IMR-90 (cell line): Measurements from ENCODE around the gene ATP6V0C. TPM values are rescaled to one million over a fixed set of nuclear protein-coding genes. Genes with fewer than 3 reads are reported as not detected.

Experiments
- ATAC-seq: fragments of 200-7000 bp; cut with Tn5 transposase; 2 replicates; pipeline ENCODE4 v1.9.1; 2020; ENCODE audit warnings: low read depth, mild to moderate bottlenecking, moderate library complexity
- BruUV-seq: library from RNA; stranded (reverse); fragments of 400-500 nt; replicated peaks from 2 replicates; lab custom pipeline; 2021; lab: Mats Ljungman, UMichigan
- CTCF ChIA-PET: fragments of 300-600 bp; formaldehyde crosslinking; extraction: SDS; loops from one replicate; lab custom pipeline; 2021; ENCODE audit warnings: antibody characterized with exemption; lab: Yijun Ruan, JAX
- POLR2A ChIA-PET: fragments of 300-600 bp; sonication (Branson Sonifier 250); formaldehyde crosslinking; loops from one replicate; lab custom pipeline; 2022; ENCODE audit warnings: antibody characterized with exemption; ENCODE audit not compliant: unreplicated experiment; lab: Charles Lee
- DNase-seq: peaks from one replicate; pipeline ENCODE4 v3.0.0; 2013
- H2AFZ ChIP-seq: replicated peaks from 2 replicates; pipeline ENCODE3; 2013; ENCODE audit warnings: low read length, mild to moderate bottlenecking; ENCODE audit not compliant: poor library complexity
- H2AK5ac ChIP-seq: 2 replicates; pipeline ENCODE4 v1.6.1; 2013; ENCODE audit warnings: low read depth, low read length, inconsistent platforms
- H2AK9ac ChIP-seq: replicated peaks from 2 replicates; pipeline ENCODE3; 2013; ENCODE audit warnings: mild to moderate bottlenecking, low read depth, low read length, moderate library complexity; ENCODE audit not compliant: poor library complexity
- H2BK120ac ChIP-seq: 2 replicates; pipeline ENCODE4 v1.6.1; 2013; ENCODE audit warnings: low read depth, low read length, inconsistent platforms
- H2BK15ac ChIP-seq: 3 replicates; pipeline ENCODE4 v1.6.1; 2013; ENCODE audit warnings: low read depth, low read length, inconsistent platforms
- H2BK20ac ChIP-seq: 2 replicates; pipeline ENCODE4 v1.6.1; 2013; ENCODE audit warnings: low read depth, mild to moderate bottlenecking, inconsistent platforms, low read length, moderate library complexity
- H2BK5ac ChIP-seq: 2 replicates; pipeline ENCODE4 v1.6.1; 2013; ENCODE audit warnings: mild to moderate bottlenecking, low read depth, low read length, inconsistent platforms; ENCODE audit not compliant: poor library complexity, severe bottlenecking
- H3K14ac ChIP-seq: replicated peaks from 2 replicates; pipeline ENCODE4 v1.6.1; 2013; ENCODE audit warnings: low read depth, low read length, inconsistent platforms
- H3K18ac ChIP-seq: 2 replicates; pipeline ENCODE4 v1.6.1; 2013; ENCODE audit warnings: low read depth, low read length, control low read depth
- H3K23ac ChIP-seq: 2 replicates; pipeline ENCODE4 v1.6.1; 2013; ENCODE audit warnings: low read depth, low read length, inconsistent platforms
- H3K27ac ChIP-seq: 2 replicates; pipeline ENCODE4 v1.5.1; 2013; ENCODE audit warnings: mild to moderate bottlenecking, control low read depth, low read length; ENCODE audit not compliant: insufficient read depth
- H3K27me3 ChIP-seq: 2 replicates; pipeline ENCODE4 v1.6.1; 2013; ENCODE audit warnings: low read length; ENCODE audit not compliant: control insufficient read depth, insufficient read depth
- H3K36me3 ChIP-seq: 2 replicates; pipeline ENCODE4 v1.6.1; 2013; ENCODE audit warnings: low read length, mixed read lengths; ENCODE audit not compliant: control insufficient read depth, insufficient read depth
- H3K4ac ChIP-seq: 2 replicates; pipeline ENCODE4 v1.6.1; 2013; ENCODE audit warnings: low read depth, low read length, inconsistent platforms
- H3K4me1 ChIP-seq: 2 replicates; pipeline ENCODE4 v1.6.1; 2013; ENCODE audit warnings: low read length, mixed read lengths; ENCODE audit not compliant: control insufficient read depth, insufficient read depth
- H3K4me2 ChIP-seq: 2 replicates; pipeline ENCODE4 v1.6.1; 2013; ENCODE audit warnings: low read depth, mild to moderate bottlenecking, control low read depth, low read length, moderate library complexity
- H3K4me3 ChIP-seq: 2 replicates; pipeline ENCODE4 v1.5.1; 2013; ENCODE audit warnings: low read depth, mild to moderate bottlenecking, control low read depth, low read length, moderate library complexity; ENCODE audit not compliant: insufficient read depth
- H3K56ac ChIP-seq: 2 replicates; pipeline ENCODE4 v1.6.1; 2013; ENCODE audit warnings: low read length, inconsistent platforms; ENCODE audit not compliant: insufficient read depth; ENCODE audit errors: extremely low read depth
- H3K79me1 ChIP-seq, 2 experiments: 2 replicates each; pipeline ENCODE4 v1.6.1; 2013; ENCODE audit warnings: low read length in 2 of 2, inconsistent platforms in 1 of 2, low read depth in 1 of 2
- H3K9ac ChIP-seq: 2 replicates; pipeline ENCODE4 v1.6.1; 2013; ENCODE audit warnings: low read depth, low read length, control low read depth
- H3K9me1 ChIP-seq: 2 replicates; pipeline ENCODE4 v1.6.1; 2013; ENCODE audit warnings: low read length, inconsistent platforms; ENCODE audit not compliant: insufficient read depth
- H3K9me3 ChIP-seq: 2 replicates; pipeline ENCODE4 v1.6.1; 2013; ENCODE audit warnings: low read length; ENCODE audit not compliant: control insufficient read depth, insufficient read depth
- H4K20me1 ChIP-seq: 2 replicates; pipeline ENCODE4 v1.6.1; 2013; ENCODE audit warnings: low read length, inconsistent platforms; ENCODE audit not compliant: insufficient read depth
- H4K5ac ChIP-seq: 2 replicates; pipeline ENCODE4 v1.6.1; 2013; ENCODE audit warnings: mild to moderate bottlenecking, low read depth, low read length, control low read depth
- H4K8ac ChIP-seq, 2 experiments: 2 replicates each; pipeline ENCODE4 v1.6.1; 2013; ENCODE audit warnings: low read depth in 2 of 2, low read length in 2 of 2, control low read depth in 1 of 2, inconsistent platforms in 1 of 2
- H4K91ac ChIP-seq: 2 replicates; pipeline ENCODE4 v1.6.1; 2013; ENCODE audit warnings: low read depth, low read length, inconsistent platforms; ENCODE audit not compliant: insufficient read depth
- BHLHE40 ChIP-seq: fragments of 150-350 bp; IDR thresholded peaks from 2 replicates; pipeline ENCODE4 v1.6.1; 2016; ENCODE audit warnings: mild to moderate bottlenecking, low read depth, low read length
- CEBPB ChIP-seq: IDR thresholded peaks from 2 replicates; pipeline ENCODE4 v1.6.1; 2012; ENCODE audit warnings: low read depth, low read length, improper control_type of control experiment
- CHD1 ChIP-seq: IDR thresholded peaks from 2 replicates; pipeline ENCODE4 v1.6.1; 2012; ENCODE audit warnings: low read depth, low read length, improper control_type of control experiment
- FOS ChIP-seq: fragments of 150-350 bp; IDR thresholded peaks from 2 replicates; pipeline ENCODE4 v1.6.1; 2016; ENCODE audit warnings: low read depth, low read length
- MAZ ChIP-seq: IDR thresholded peaks from 2 replicates; pipeline ENCODE4 v1.6.1; 2012; ENCODE audit warnings: low read depth, mild to moderate bottlenecking, low read length, improper control_type of control experiment, moderate library complexity, borderline replicate concordance
- MXI1 ChIP-seq: IDR thresholded peaks from 2 replicates; pipeline ENCODE4 v1.6.1; 2012; ENCODE audit warnings: low read depth, mild to moderate bottlenecking, low read length, moderate library complexity, borderline replicate concordance
- NFE2L2 ChIP-seq: fragments of 150-350 bp; IDR thresholded peaks from 2 replicates; pipeline ENCODE4 v1.6.1; 2016; ENCODE audit warnings: low read depth, mild to moderate bottlenecking, low read length
- POLR2A ChIP-seq: IDR thresholded peaks from 2 replicates; pipeline ENCODE4 v1.6.1; 2012; ENCODE audit warnings: mild to moderate bottlenecking, low read depth, low read length
- RAD21 ChIP-seq: IDR thresholded peaks from 2 replicates; pipeline ENCODE4 v1.6.1; 2012; ENCODE audit warnings: low read length, improper control_type of control experiment
- RCOR1 ChIP-seq: IDR thresholded peaks from 2 replicates; pipeline ENCODE4 v1.6.1; 2012; ENCODE audit warnings: mild to moderate bottlenecking, low read length, improper control_type of control experiment; ENCODE audit not compliant: insufficient replicate concordance
- RFX5 ChIP-seq: IDR thresholded peaks from 2 replicates; pipeline ENCODE4 v1.8.0; 2012; ENCODE audit warnings: low read depth, mild to moderate bottlenecking, low read length, moderate library complexity
- WGBS, 2 experiments: methylation state at CpG; one replicate each; pipeline versions ENCODE4 v1.1.5 to v1.1.7; 2013; ENCODE audit warnings: missing lambda C conversion rate in 2 of 2; ENCODE audit not compliant: insufficient read length in 1 of 2; ENCODE audit errors: extremely low coverage in 2 of 2; 5-methylcytosine and 5-hydroxymethylcytosine counted together
- dilution Hi-C: fragments of 300-500 bp; cut with HindIII; formaldehyde crosslinking; loops from one replicate; pipeline ENCODE4 v1.14.3; 2018; ENCODE audit warnings: low sequenced_read_pairs; ENCODE audit not compliant: unreplicated experiment
- in situ Hi-C: fragments of 300-500 bp; cut with MboI; formaldehyde crosslinking; loops from 3 replicates; pipeline ENCODE4 v1.14.3; 2019; ENCODE audit warnings: low sequenced_read_pairs, inconsistent platforms, mixed read lengths
- intact Hi-C: fragments of 100-400 bp; cut with micrococcal nuclease; formaldehyde crosslinking; loops from 2 replicates; pipeline ENCODE4 v1.10.0; 2022
- polyA plus RNA-seq, 3 experiments: library from polyadenylated mRNA; depleted of rRNA; stranded (reverse); fragments of >200 nt; gene quantifications; 2 replicates each; pipeline ENCODE4 v1.2.3, GENCODE V29; 2012; ENCODE audit warnings: low replicate concordance in 1 of 3
- total RNA-seq: library from RNA; depleted of rRNA; stranded (reverse); fragments of >200 nt; gene quantifications from 2 replicates; pipeline ENCODE4 v1.2.3, GENCODE V29; 2012
- TF ChIP-seq, protein P1 (sequence below): conservative IDR thresholded peaks from 2 replicates; pipeline ENCODE4 v1.5.1; 2012; ENCODE audit warnings: mild to moderate bottlenecking, low read depth, low read length, improper control_type of control experiment

Gene ATP6V0C
- total and polyA plus RNA-seq, 2 of the 4 experiments (the other 2 are of a cell fraction): 8.4 to 107 TPM

DNA sequence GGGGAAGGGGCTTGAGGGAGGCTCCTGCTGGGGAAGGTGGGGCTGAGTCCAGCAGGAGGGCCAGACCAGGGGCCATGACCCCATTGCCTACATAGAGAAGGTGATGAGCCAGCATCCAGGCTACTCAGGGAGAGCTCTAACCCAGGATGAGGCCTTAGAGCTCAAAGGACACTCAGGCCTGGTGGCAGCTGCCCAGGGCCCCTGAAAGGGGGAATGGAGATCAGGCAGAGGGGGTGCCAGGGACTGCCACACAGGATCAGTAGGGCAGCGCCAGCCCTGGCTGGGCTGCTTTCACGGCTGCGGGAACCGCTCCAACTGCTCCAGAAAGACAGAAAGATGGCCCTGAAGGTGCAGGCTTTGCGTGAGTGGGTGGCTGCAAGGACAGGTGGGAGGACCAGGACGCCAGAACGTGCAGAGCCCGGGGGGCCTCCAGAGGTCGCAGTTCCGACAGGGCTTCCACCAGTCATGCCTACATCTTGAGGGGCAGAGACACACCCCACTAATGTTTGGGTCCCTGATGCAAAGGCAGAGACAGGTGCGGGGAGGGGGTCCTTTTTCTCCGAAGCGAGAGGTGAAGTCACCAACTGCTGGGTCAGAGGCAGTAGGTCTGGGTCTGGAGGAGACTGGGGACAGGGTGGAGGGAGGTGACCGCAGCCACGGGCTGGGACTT is 882 bp upstream of the ATP6V0C start:
- no peak for DNase-seq
- H3K4me1 ChIP-seq: peaks cover 16% of the 10 kb centered on the region
- no peak overlapping the region for H3K23ac ChIP-seq
- peaks cover 35% of the 10 kb centered on the region for H4K20me1 ChIP-seq
- H2BK20ac ChIP-seq: no peak overlapping the region
- H3K4me3 ChIP-seq: peak overlapping the region; percentile 93
- peaks cover 0 to 35% of the 10 kb centered on the region in 2 experiments; a peak in 2 of 4 replicates for H3K79me1 ChIP-seq
- no TSS peak for BruUV-seq
- TF ChIP-seq, protein P1, sequence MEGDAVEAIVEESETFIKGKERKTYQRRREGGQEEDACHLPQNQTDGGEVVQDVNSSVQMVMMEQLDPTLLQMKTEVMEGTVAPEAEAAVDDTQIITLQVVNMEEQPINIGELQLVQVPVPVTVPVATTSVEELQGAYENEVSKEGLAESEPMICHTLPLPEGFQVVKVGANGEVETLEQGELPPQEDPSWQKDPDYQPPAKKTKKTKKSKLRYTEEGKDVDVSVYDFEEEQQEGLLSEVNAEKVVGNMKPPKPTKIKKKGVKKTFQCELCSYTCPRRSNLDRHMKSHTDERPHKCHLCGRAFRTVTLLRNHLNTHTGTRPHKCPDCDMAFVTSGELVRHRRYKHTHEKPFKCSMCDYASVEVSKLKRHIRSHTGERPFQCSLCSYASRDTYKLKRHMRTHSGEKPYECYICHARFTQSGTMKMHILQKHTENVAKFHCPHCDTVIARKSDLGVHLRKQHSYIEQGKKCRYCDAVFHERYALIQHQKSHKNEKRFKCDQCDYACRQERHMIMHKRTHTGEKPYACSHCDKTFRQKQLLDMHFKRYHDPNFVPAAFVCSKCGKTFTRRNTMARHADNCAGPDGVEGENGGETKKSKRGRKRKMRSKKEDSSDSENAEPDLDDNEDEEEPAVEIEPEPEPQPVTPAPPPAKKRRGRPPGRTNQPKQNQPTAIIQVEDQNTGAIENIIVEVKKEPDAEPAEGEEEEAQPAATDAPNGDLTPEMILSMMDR: no peak
- TF ChIP-seq MAZ (no peak), FOS (no peak), NFE2L2 (no peak), RFX5 (no peak), RCOR1 (no peak), CEBPB (no peak), CHD1 (no peak), BHLHE40 (no peak), POLR2A (no peak), RAD21 (no peak), MXI1 (no peak)
- intact Hi-C loops (no loop called here), dilution Hi-C loops (no loop called here), in situ Hi-C loops (no loop called here)
- H3K27me3 ChIP-seq: no peaks in the 10 kb centered on the region
- peak overlapping the region; percentile 72 for H3K4me2 ChIP-seq
- H4K8ac ChIP-seq: peak overlapping the region; percentile 72 to 74
- no peaks in the 10 kb centered on the region for H3K9me3 ChIP-seq
- peak overlapping the region; percentile 40; the same call in 1 of the 2 replicates for H2AK5ac ChIP-seq
- no peaks in the 10 kb centered on the region for H3K36me3 ChIP-seq
- peak overlapping the region; percentile 40; the same call in 1 of the 2 replicates for H3K4ac ChIP-seq
- no peak overlapping the region for H3K9ac ChIP-seq
- peak overlapping the region; percentile 71 for H2AK9ac ChIP-seq
- CTCF ChIA-PET: no interaction called here
- no peak overlapping the region for H3K27ac ChIP-seq
- H4K91ac ChIP-seq: no peak overlapping the region
- no peak overlapping the region for H2BK15ac ChIP-seq
- peaks cover 19% of the 10 kb centered on the region for H3K9me1 ChIP-seq
- 0 out of 2 replicates have a peak overlapping the region, but pooled peaks have one; percentile 52 for H3K14ac ChIP-seq
- peak overlapping the region; percentile 24; the same call in 1 of the 2 replicates for H4K5ac ChIP-seq
- H2BK5ac ChIP-seq: no peak overlapping the region
- no peak overlapping the region for H3K56ac ChIP-seq
- no peak overlapping the region for H3K18ac ChIP-seq
- 50% methylated on average over 10 of the region's 15 CpGs; no CpG with 5 or more reads in 1 of the 2 experiments for WGBS, 2 experiments
- H2BK120ac ChIP-seq: no peak overlapping the region
- peak overlapping the region; percentile 94 for H2AFZ ChIP-seq
- ATAC-seq: no peak
- POLR2A ChIA-PET: no interaction called here
